HG03521 (cell line): Measurements from ENCODE around the gene IFNGR1.

Experiments used
- ATAC-seq: cut with Tn5 transposase; IDR thresholded peaks from one replicate; pipeline ENCODE4 v1.9.1; 2021; ENCODE audit warnings: mild to moderate bottlenecking, moderate library complexity; ENCODE audit not compliant: unreplicated experiment

Gene IFNGR1

DNA sequence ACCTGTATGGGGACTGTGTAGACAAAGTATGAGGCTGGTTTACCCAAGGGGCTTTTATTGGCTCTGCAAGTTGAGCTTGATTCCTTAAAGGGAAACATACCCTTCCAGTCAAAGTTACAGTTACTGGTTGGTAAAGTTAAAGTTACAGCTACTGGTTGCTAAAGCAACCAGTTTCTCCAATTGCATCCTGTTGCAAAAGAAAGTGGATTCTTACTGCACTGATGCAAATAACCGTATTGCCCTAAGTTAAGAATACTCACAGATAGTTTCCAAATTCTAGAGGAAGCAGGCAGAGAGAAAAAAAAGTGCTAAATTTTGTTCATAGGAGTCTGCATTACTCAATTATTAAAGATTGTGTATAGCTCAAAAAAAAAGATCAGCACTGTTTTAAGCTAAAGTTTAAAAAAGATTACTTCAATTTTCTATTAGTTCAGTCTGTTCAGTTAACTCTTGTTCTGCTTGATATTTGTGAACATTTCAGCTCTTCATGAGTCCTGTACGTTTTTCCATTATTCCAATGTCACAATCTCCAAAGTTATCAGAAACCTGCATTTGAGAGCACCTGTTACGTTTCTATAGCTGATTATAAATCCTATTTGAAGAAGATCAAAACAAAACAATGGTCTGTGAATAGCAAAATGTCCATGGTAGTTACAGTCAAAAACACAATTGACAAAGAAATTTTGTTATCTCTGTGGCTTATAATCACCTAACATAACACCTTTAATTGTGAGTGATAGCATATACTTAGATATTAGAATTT, 37.1 kb downstream of the IFNGR1 start:
- no peak for ATAC-seq

DNA sequence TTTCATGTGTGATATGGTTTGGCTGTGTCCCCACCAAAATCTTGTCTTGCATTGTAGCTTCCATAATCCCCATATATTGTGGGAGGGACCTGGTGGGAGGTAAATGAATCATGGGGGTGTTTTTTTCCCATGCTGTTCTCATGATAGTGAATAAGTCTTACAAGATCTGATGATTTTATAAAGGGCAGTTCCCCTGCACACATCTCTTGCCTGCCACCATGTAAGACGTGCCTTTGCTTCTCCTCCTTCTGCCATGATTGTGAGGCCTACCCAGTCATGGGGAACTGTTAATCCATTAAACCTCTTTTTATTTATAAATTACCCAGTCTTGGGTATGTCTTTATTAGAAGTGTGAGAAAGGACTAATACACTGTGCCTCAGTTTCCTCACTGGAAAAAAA, 41.6 kb downstream of the IFNGR1 start:
- no peak for ATAC-seq

DNA sequence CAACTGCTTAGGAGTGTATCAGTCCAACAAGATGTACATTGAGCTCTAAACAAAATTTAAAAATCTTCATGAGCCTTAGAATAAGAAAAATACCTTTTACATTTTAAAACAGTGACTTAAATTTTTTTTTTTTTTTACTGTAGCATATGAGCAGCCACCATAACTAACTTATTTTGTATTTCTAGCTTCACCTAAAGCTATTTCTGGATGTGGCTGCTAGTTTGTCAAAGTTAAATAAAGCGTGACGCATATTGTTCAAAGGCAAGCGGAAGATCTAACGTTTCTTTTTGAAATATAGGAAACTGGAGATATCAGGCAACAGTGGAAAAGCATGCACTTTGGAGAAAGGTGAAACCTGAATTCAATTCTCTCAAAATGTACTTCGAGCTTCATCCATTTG, 42.5 kb downstream of the IFNGR1 start:
- no peak for ATAC-seq

DNA sequence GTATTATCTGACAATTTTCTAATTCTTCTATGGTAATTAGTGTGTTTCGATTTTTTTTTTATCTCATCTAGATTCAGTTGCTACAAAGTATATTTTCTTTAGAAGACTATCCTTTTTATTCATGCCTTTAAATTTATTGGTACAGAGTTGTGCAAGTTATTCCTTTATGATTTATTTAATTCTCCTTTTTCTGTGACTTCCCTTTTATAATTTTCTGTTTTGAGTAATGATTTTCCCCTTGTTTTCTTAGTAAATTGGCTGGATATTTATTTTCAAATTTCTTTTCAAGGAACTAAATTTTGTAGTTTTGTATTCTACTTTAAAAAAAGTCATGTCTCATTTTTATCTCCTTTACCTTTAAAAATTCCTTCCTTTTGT, 43.3 kb downstream of the IFNGR1 start:
- no peak for ATAC-seq

DNA sequence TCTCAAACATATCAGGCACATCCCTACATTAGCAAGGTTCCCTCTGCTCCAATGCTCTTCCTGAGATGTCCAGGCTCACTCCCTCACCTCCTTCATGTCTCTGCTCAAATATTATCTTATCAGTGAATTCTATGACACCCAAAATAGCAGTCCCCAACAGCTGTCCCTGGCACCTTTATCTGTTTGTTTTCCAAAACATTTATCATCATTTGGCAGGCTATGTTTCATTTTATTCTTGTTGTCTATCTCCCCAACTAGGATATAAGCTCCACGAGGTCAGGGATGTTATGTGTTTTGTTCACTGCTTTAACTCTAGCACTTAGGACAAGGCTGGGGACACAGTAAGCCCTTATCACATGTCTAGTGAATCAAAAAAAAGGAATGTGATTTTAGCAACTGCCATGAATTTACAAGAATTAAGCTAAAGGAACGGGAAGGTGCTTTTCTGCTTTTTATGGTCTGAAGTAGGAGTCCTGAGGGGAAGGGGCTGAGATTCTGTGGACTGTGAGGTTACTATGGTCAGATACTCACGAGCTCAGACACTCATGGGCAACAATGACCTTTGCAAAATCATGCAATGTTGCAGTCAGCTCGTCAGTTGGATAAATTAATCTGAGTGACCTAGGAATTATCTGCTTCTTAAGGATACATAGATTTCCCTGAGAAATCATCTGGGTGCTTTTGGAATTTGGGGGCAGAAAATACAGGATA, 43.9 kb downstream of the IFNGR1 start:
- no peak for ATAC-seq

DNA sequence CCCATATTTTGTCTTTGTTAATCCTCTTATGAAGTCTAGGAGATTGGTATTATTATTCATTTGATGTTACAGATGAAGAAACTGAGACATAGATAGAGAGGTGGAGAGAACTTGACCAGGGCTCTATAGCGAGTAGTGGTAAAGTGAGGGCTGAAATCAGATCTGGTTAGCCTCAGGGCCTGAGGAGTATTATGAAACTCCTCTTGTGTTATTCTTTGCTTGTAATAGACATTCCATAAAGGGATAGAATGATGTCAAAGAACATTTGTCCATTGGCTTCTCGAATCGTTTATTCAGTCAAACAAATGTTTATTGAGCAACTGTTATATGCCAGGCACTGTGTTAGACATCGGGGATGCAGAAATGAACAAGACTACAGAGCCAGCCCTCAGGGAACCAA, 45.7 kb downstream of the IFNGR1 start, which contains the start of gene IL22RA2:
TSS of gene IL22RA2 (minus strand) at position 144 of the 400 bp plus-strand sequence. CDS start 11,895 bp downstream, outside the sequence.
- ATAC-seq, result no peak

DNA sequence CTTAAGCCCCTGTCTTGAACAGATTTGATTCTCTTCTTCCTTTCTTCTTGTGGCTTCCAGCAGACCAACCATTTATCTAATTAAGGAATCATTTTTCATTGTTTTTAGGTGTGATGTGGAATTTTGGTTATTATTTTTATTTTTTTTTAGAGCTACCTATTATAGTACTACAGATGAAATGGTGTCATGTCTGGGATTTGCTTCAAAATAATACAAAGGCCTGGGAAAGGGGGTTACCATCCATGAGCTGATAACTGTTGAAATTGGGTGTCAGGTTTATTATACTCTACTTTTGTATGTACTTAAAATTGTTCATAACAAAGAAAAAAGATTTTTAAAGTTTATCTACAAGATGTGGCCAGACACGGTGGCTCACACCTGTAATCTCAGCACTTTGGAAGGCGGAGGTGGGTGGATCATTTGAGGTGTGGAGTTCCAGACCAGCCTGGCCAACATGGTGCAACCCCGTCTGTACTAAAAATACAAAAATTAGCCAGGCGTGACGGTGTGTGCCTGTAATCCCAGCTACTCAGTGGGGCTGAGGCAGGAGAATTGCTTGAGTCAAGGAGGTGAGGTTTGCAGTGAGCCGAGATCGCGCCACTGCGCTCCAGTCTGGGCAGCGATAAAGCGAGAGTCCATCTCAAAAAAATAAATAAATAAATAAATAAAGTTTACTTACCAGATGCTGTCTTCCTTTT, 46.3 kb downstream of the IFNGR1 start:
- no peak for ATAC-seq

DNA sequence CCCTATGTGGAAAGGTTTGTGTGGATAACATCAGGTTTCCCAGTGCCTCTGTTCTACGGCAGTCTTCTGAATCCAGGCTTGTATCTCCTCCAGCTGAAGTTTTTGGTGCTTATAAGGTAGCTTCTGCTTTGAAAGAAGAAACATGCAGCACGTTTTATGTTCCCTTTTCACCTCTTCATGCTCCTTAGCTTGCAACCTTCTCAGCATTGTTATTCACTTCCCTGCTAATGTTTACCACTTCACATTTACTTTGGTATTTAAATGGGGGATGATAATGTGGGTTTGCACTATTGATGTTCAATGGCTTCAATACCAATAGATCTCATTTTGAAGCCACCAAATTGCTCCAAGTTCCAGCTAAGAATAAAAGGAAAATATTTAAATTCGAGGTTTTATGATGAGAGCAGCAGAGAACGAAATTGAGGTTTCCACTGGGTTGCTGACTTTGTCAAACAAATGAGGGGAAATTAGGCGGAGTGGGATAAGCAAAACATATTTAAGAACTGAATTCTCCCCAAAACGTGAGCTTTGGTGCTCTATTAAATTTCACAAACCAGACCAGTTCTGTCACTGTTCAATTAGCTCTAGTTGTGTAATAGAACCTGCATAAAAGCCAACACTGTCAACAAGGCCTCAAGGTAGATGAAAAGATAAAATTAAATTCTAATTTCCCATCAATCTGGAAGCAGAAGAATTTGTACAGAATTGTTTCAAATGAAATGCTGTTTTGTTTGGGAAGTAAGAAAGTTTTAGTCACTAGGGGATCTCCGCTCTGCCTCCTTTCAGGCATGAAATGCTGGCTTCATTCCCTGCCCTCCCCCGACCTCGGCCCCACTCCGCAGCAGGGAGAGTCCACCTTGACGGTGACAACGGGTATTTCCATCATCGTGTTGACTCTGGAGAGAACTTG, 47.1 kb downstream of the IFNGR1 start:
- no peak for ATAC-seq

DNA sequence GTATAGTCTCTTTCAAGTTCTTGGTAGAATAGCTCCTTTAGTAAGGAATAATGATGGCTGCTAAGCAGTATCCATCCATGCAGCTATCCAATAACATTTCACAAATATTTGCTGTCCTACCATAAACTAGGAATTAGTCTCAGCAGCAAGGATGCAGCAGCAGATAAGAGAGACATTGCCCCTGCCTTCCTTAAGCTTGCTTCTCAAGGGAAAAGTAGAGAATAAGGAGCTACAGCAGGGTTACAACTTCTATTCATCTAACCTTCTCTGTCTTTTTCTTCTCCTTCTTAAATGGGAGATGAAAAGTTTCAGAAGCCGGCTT, 48.2 kb downstream of the IFNGR1 start:
- ATAC-seq, result no peak

DNA sequence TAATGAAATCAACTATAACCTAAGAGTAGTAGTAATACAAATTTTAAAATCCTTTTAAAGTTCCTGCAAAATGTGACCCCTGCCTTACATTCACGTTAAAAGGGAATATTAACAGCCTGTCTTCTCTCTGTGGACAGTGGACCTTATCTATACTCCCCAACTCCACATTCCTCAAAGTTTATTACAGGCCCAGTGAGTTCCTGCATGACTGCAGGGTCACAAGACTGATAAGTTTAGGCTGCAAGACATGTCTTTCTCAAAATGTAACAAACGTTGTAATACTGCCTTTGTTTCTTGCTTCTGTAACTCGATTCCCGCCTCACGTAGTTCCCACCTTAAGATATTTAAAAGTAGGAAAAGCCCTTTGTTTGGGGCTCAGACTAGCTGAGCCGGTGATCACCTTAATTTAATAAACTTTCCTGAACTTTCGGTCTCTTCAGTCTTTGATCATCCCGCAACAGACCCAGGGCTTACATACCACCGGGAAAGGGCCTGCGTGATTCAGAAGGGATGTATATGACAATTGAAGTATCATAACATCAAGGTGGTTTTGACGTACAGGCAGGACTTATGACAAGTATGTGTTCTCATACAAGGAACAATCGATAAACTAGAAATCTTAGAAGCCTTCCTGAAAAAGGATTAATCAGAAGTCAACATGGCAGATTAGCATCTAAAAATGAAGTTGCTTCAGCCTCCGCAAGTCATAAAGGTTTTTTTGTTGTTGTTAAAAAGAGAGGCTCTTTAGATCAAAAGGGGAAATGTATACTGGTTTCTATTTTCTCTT, 48.7 kb downstream of the IFNGR1 start:
- no peak for ATAC-seq

DNA sequence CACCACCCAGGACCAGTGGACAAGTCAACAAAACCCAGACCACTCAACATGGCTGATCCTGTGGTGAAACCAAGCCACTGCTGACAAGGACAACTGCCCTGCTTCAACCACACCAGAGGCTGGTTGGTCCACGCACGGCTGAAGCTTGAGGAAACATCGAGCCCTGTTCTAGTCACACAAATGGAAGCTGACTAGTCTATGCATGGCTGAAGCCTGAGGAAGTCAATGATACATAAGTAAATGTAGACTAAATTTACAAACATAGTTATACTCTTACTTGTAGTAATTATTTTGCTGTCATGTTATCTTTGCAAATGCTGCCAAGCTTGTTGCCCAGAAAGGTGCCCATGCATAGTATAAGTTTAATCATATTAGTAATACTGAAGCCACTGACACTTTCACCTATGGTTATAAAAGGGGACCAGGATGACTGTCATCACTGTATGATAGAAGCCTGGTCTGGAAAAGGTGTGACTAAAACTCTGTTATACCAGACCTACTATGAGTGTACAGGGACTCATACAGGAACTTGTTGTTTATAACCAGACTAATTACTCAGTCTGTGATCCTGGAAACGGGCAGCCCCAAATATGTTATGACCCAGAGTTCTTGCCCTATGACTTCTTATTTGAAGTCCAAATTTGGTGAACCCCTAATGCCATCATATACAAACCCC, 51.3 kb downstream of the IFNGR1 start:
- ATAC-seq, result no peak

DNA sequence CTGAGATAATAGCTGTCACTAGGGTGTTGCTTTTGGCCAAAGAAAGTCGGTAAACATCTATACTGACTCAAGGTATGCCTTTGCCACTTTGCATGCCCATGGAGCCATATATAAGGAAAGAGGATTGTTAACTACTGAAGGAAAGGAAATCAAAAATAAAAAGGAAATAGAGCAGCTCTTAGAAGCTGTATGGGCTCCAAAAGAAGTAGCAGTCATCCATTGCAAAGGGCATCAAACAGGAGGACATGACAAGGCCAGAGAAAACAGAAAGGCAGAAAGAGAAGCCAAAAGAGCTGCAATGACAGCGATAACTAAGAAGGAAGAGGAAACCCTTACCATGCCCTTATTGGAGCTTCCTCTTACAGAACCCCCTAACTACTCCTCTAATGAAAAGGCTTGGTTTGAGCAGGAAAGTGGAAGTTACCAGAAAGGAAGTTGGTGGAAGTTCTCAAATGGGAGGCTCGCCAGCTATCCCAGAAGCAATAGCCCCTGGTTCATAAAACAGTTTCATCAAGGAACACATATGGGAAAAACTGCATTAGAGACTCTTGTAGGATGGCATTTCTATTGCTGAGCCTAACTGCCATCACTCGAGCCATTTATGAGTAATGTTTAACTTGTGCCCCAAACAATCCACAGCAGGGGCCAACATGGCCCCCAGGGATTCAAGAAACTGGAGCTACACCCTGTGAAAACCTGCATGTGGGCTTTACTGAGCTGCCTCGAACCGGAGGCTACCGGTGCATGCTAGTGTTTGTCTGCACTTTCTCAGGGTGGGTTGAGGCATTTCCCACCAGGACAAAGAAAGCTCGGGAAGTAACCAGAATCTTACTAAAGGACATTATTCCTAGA, 52.7 kb downstream of the IFNGR1 start:
- ATAC-seq, result no peak

DNA sequence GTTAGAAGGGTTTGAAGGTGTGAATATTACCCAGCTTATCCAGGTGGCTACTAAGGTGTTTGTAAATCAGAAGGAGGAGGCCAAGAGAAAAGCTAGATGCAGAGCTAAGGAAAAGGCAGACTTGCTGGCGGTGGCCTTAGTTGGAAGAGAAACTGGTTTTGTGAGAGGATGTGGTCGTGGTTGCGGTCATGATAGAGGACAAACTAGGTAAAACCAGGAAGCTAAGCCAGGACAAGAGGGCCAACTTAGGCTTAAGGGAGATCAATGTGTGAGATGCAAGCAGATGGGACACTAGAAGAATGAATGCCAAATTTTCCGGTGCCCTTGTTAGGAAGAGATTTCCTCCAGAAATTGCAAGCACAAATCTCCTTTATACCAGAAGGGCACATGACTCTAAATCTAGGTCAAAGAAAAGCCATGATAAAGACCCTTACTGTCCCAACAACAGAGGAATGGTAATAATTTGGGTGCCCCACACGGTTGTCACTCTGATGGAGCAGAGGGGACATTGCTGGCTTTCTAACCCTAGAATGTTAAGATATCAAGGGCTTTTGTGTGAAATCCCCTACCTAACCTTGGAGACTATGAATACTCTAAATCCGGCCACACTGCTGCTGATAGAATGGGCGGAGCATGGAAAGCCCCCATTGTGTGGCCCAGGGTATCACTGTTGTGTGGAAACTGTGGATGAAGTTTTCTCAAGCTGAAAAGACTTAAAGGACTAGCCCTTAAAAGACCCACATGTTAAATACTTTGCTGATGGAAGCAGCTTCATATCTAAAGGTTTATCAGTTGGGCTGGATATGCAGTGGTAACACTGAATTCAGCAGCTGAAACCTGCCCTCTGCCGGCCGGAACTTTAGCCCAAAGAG, 53.6 kb downstream of the IFNGR1 start:
- peak; percentile 61 for ATAC-seq

DNA sequence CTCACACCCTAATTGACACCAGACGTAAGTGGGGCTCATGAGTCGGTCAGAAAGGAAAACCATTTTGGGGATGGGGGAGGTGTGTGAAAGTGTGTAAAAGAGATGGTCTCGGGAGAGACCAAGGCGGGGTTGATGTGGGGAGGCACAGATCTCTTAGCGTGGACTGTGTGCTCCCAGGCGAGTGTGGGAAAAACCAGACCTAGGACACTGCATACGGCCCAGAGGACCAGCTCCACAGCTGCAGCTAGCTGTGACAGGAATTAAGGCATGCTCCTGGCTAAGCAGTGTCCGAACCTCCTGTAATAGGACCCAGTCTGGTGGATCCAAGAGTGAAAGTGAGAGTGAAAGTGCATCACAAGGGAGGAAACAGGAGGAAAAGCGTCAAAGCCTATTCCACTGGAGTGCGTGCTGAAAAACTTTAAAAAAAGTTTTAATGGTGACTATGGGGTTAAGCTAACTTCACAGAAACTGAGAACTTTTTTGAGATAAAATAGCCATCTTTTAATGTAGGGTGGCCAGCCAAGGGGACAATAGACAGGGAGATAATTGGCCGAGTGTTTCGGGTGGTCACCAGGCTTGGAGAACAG, 55.4 kb downstream of the IFNGR1 start:
- ATAC-seq, result no peak

DNA sequence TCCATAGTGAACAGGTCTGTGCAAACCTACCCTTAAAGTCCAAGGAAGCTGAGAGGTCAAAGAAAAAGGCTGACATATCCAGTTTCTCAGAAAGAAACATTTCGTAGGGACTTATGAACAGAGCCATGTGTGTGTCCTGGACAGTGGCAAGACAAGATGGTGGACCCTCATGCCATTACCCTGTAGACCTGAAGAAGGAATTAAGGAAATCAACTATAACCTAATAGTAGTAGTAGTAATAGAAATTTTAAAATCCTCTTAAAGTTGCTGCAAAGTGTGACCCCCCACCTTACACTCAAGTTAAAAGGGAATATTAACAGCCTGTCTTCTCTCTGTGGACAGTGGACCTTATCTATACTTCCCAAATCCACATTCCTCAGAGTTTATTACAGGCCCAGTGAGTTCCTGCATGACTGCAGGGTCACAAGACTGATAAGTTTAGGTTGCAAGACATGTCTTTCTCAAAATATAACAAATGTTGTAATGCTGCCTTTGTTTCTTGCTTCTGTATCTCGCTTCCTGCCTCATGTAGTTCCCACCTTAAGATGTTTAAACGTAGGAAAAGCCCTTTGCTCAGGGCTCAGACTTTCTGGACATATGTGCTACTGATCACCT, 56.4 kb downstream of the IFNGR1 start:
- ATAC-seq, result no peak

DNA sequence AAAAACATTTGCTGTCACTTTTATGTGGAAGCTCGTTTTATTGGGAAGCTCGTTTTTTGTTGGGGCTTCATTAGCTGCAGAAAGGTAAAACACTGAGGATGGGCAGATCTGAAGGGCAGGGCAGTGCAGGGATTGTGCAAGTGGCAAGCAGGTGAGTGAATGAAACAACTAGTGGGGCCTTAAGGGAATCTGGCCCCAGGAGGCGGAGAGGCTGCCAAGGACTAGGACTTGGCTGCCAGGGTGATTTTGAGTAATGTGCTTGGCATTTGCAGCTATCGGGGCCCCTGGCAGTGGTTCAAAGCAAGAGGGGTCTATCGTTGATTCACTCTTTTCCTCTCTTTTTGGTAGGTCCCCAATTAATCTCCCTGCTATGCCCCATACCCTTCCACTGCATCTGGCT, 57.2 kb downstream of the IFNGR1 start:
- ATAC-seq, result no peak

DNA sequence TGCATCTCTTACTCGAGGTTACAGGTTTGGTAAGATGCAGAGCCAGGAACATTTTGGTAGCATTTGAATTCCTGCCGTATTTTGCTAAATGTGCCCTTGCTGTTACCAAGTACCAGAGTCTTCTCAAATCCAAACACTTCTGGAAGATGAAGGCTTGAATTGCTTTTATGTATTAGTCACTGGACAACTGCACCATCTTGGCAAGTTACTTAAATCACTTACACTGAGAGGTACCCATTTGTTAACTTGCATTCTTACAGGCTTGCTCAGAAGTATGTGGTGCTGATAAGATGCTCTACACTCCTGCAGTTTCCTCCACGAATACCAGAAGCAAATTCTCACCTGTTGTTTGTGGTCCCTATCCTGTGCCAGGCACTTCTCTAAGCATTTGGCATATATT, 58.4 kb downstream of the IFNGR1 start:
- ATAC-seq, result no peak
